Suppressor macrophage treated with lipopolysaccharide for 1 hour (primary cell): ENCODE results near the gene MAPK1.
A peak's percentile ranks its signal among the peaks of the same experiment; 100 is the strongest.
"Not testable (repeated sequence)": the region's sequence is repeated elsewhere in the genome, so short reads cannot be mapped to it uniquely, and the experiment has no call there.

Source experiments
- DNase-seq, 3 donors: peaks; one replicate each; pipeline ENCODE4 v3.0.0-alpha.2; 2020 to 2022

The MAPK1 gene

GRCh38 chr22:21845558-21846453 lies 21.6 kb downstream of the MAPK1 start:
- DNase-seq = no peak

GRCh38 chr22:21842946-21843345 lies 24.5 kb downstream of the MAPK1 start:
- no peak for DNase-seq

GRCh38 chr22:21841422-21841821 lies 26.0 kb downstream of the MAPK1 start:
- DNase-seq = no peak

GRCh38 chr22:21840236-21840823 lies 27.1 kb downstream of the MAPK1 start:
- no peak for DNase-seq

- no peak for DNase-seq
Observed at GRCh38 chr22:21839765-21840140, 27.7 kb downstream of the MAPK1 start.

- not testable (repeated sequence) for DNase-seq
Observed at GRCh38 chr22:21839104-21839764, 28.2 kb downstream of the MAPK1 start.

- DNase-seq = peak; percentile 50 to 66 (median 59)
Observed at GRCh38 chr22:21837248-21837979, 30.0 kb downstream of the MAPK1 start.

GRCh38 chr22:21836486-21836885 lies 31.0 kb downstream of the MAPK1 start:
- not testable (repeated sequence) for DNase-seq

- DNase-seq = no peak
Observed at GRCh38 chr22:21835378-21835777, 32.1 kb downstream of the MAPK1 start.

- DNase-seq = no peak
Observed at GRCh38 chr22:21834869-21835268, 32.6 kb downstream of the MAPK1 start.

GRCh38 chr22:21832291-21833290 lies 34.9 kb downstream of the MAPK1 start:
- DNase-seq = no peak

- DNase-seq = no peak
Observed at GRCh38 chr22:21829523-21829922, 37.9 kb downstream of the MAPK1 start.

- DNase-seq = no peak
Observed at GRCh38 chr22:21828268-21828638, 39.2 kb downstream of the MAPK1 start.

GRCh38 chr22:21827628-21828267 lies 39.7 kb downstream of the MAPK1 start:
- no peak for DNase-seq

GRCh38 chr22:21826204-21826603 lies 41.2 kb downstream of the MAPK1 start:
- DNase-seq = peak in 1 of 3 donors; percentile 25

GRCh38 chr22:21824962-21825361 lies 42.5 kb downstream of the MAPK1 start:
- DNase-seq = not testable (repeated sequence)

GRCh38 chr22:21824445-21824912 lies 43.0 kb downstream of the MAPK1 start:
- DNase-seq = peak in 1 of 3 donors; percentile 36

GRCh38 chr22:21823740-21824444 lies 43.6 kb downstream of the MAPK1 start:
- peak in 2 of 3 donors; percentile 24 to 29 for DNase-seq

GRCh38 chr22:21819183-21819770 lies 48.2 kb downstream of the MAPK1 start:
- no peak for DNase-seq
